Endodermal cell (in vitro differentiated cells): ENCODE results near the gene CYTH3. TPM values are rescaled to one million over a fixed set of nuclear protein-coding genes. Genes with fewer than 3 reads are reported as not detected.
A peak's percentile ranks its signal among the peaks of the same experiment; 100 is the strongest.

Experiments
- DNase-seq: peaks from one replicate; pipeline ENCODE4 v3.0.0-alpha.2; 2017
- H3K27ac ChIP-seq: 2 replicates; pipeline ENCODE4 v1.5.1; 2013; ENCODE audit warnings: mild to moderate bottlenecking, low read depth, low read length, moderate library complexity
- H3K27me3 ChIP-seq: 2 replicates; pipeline ENCODE4 v1.6.1; 2013; ENCODE audit warnings: mild to moderate bottlenecking, low read length, moderate library complexity; ENCODE audit not compliant: insufficient read depth, control insufficient read depth, poor library complexity, severe bottlenecking
- H3K36me3 ChIP-seq: 2 replicates; pipeline ENCODE4 v1.7.0; 2013; ENCODE audit warnings: mild to moderate bottlenecking, low read length, moderate library complexity; ENCODE audit not compliant: control insufficient read depth, insufficient read depth
- H3K4me1 ChIP-seq: one replicate; pipeline ENCODE4 v1.7.0; 2013; ENCODE audit warnings: low read length; ENCODE audit not compliant: control insufficient read depth, insufficient read depth
- H3K4me3 ChIP-seq: 2 replicates; pipeline ENCODE4 v1.5.1; 2013; ENCODE audit warnings: mild to moderate bottlenecking, low read length, moderate library complexity
- H3K9ac ChIP-seq: 2 replicates; pipeline ENCODE4 v1.6.1; 2013; ENCODE audit warnings: mild to moderate bottlenecking, low read length, moderate library complexity; ENCODE audit not compliant: poor library complexity, severe bottlenecking; ENCODE audit errors: extremely low read depth
- H3K9me3 ChIP-seq: 2 replicates; pipeline ENCODE4 v1.6.1; 2013; ENCODE audit warnings: mild to moderate bottlenecking, low read length, moderate library complexity; ENCODE audit not compliant: control insufficient read depth
- H3K27ac Mint-ChIP-seq: 2 replicates; pipeline ENCODE4 v1.8.0; 2020; ENCODE audit warnings: mixed read lengths
- H3K27me3 Mint-ChIP-seq: 2 replicates; pipeline ENCODE4 v1.8.0; 2021; ENCODE audit warnings: mild to moderate bottlenecking, mixed read lengths; ENCODE audit not compliant: insufficient read depth
- H3K36me3 Mint-ChIP-seq: 2 replicates; pipeline ENCODE4 v1.8.0; 2020; ENCODE audit warnings: low read depth, mixed read lengths
- H3K4me1 Mint-ChIP-seq: 2 replicates; pipeline ENCODE4 v1.8.0; 2020; ENCODE audit warnings: mixed read lengths
- H3K4me3 Mint-ChIP-seq: 2 replicates; pipeline ENCODE4 v1.8.0; 2020; ENCODE audit warnings: mild to moderate bottlenecking, moderate library complexity, mixed read lengths
- H3K9me3 Mint-ChIP-seq: 2 replicates; pipeline ENCODE4 v1.8.0; 2020; ENCODE audit warnings: mild to moderate bottlenecking, mixed read lengths
- whole genome bisulfite sequencing, 2 experiments: methylation state at CpG; one replicate each; pipeline versions ENCODE4 v1.1.5 to v1.1.7; 2013; ENCODE audit warnings: missing lambda C conversion rate in 2 of 2, mixed read lengths in 1 of 2; ENCODE audit not compliant: insufficient coverage in 1 of 2, insufficient read length in 1 of 2; 5-methylcytosine and 5-hydroxymethylcytosine counted together
- total RNA-seq, 2 donors: library from RNA; stranded (reverse); fragmentation: NEBNext Ultra II Directional in 1 of 2; extraction: Animal tissue kit (Norgen Biotek cat#: 25700) in 1 of 2; gene quantifications; 2 replicates in 1 of 2; 3 replicates in 1 of 2; pipeline ENCODE4 v1.2.1, GENCODE V29; 2021
- TF ChIP-seq, protein P1 (sequence below): fragments of 200-600 bp; sonication (generic); conservative IDR thresholded peaks from 2 replicates; pipeline ENCODE4 v1.5.0; 2021; ENCODE audit warnings: antibody characterized with exemption, mild to moderate bottlenecking

The CYTH3 gene
- total RNA-seq, 2 donors from 2014 or later = 10.6 to 10.8 TPM

DNA sequence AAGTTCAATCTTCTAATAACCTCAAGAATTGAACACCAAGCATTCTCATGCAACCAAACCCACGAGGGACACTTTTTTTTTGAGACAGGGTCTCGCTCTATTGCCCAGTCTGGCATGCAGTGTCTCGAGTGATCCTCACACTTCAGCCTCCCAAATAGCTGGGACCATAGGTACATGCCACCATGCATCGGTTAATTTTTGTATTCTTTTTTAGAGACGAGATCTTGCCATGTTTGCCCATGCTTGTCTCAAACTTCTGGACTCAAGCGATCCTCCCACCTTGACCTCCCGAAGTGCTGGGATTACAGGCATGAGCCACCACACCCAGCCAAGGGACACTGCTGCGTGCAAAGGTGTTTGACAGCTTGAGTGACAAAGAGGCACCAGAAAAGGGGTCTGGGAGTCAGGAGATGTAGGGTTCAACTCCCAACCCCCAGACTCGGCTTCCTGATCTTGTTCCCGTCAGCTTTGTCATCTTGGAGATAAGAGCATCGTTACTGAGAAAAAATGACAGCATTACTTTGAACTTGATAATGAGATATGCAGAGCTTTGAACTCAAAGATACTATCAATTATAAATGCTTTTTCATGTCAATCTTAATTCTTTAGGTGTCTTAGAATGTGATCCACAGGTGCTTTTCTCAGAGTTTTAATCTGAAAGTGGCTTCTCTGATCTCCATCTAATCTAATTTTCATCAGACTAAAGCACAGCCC lies 1.6 kb upstream of the CYTH3 start:
- TF ChIP-seq, protein P1, sequence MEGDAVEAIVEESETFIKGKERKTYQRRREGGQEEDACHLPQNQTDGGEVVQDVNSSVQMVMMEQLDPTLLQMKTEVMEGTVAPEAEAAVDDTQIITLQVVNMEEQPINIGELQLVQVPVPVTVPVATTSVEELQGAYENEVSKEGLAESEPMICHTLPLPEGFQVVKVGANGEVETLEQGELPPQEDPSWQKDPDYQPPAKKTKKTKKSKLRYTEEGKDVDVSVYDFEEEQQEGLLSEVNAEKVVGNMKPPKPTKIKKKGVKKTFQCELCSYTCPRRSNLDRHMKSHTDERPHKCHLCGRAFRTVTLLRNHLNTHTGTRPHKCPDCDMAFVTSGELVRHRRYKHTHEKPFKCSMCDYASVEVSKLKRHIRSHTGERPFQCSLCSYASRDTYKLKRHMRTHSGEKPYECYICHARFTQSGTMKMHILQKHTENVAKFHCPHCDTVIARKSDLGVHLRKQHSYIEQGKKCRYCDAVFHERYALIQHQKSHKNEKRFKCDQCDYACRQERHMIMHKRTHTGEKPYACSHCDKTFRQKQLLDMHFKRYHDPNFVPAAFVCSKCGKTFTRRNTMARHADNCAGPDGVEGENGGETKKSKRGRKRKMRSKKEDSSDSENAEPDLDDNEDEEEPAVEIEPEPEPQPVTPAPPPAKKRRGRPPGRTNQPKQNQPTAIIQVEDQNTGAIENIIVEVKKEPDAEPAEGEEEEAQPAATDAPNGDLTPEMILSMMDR = no peak
- no peak overlapping the region for H3K27ac Mint-ChIP-seq
- no peaks in the 10 kb centered on the region for H3K4me1 ChIP-seq
- peaks cover 55% of the 10 kb centered on the region for H3K27me3 ChIP-seq
- H3K36me3 ChIP-seq = no peaks in the 10 kb centered on the region
- H3K9me3 Mint-ChIP-seq = no peaks in the 10 kb centered on the region
- 91% methylated on average over 11 of the region's 11 CpGs for WGBS, 2 experiments
- peak; percentile 30 for DNase-seq
- H3K9ac ChIP-seq = no peak overlapping the region
- no peaks in the 10 kb centered on the region for H3K36me3 Mint-ChIP-seq
- H3K27me3 Mint-ChIP-seq = peaks cover 42% of the 10 kb centered on the region
- H3K4me1 Mint-ChIP-seq = peaks cover 14% of the 10 kb centered on the region
- no peak overlapping the region for H3K27ac ChIP-seq
- H3K4me3 ChIP-seq = no peak overlapping the region
- no peak overlapping the region for H3K4me3 Mint-ChIP-seq
- H3K9me3 ChIP-seq = no peaks in the 10 kb centered on the region

DNA sequence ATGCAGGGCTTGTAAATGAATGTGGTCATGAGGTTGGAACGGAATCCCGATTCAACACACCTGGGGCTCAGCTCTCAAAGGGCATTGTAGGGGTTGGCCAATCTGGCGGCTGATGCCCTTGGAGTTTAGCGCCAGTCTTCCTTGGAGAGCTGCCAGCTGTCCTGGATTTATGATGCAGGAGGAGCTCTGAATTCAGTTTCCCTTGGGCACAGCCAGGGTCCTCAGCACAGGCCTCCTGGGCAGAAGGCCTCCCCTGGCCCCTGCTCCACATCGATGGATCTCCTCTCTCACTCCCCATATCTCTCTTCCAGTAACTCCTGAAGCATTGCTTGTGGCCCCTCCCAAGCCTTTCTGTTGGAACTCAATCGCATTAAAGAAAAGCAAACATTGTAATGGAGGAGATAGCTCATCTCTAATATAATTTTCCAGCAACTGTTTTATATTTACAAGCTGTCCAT lies 985 bp upstream of the CYTH3 start:
- H3K27ac Mint-ChIP-seq = no peak overlapping the region
- Histone ChIP-seq H3K27me3 (peaks cover 62% of the 10 kb centered on the region), H3K27ac (no peak overlapping the region), H3K36me3 (no peaks in the 10 kb centered on the region), H3K9me3 (no peaks in the 10 kb centered on the region), H3K4me1 (no peaks in the 10 kb centered on the region), H3K9ac (no peak overlapping the region), H3K4me3 (no peak overlapping the region)
- TF ChIP-seq, protein P1 = no peak
- H3K4me3 Mint-ChIP-seq = peak overlapping the region; percentile 81
- H3K36me3 Mint-ChIP-seq = no peaks in the 10 kb centered on the region
- 86 to 96% methylated on average over 3 to 6 of the region's 6 CpGs for WGBS, 2 experiments
- H3K9me3 Mint-ChIP-seq = no peaks in the 10 kb centered on the region
- no peak for DNase-seq
- peaks cover 14% of the 10 kb centered on the region for H3K4me1 Mint-ChIP-seq
- H3K27me3 Mint-ChIP-seq = peaks cover 48% of the 10 kb centered on the region

DNA sequence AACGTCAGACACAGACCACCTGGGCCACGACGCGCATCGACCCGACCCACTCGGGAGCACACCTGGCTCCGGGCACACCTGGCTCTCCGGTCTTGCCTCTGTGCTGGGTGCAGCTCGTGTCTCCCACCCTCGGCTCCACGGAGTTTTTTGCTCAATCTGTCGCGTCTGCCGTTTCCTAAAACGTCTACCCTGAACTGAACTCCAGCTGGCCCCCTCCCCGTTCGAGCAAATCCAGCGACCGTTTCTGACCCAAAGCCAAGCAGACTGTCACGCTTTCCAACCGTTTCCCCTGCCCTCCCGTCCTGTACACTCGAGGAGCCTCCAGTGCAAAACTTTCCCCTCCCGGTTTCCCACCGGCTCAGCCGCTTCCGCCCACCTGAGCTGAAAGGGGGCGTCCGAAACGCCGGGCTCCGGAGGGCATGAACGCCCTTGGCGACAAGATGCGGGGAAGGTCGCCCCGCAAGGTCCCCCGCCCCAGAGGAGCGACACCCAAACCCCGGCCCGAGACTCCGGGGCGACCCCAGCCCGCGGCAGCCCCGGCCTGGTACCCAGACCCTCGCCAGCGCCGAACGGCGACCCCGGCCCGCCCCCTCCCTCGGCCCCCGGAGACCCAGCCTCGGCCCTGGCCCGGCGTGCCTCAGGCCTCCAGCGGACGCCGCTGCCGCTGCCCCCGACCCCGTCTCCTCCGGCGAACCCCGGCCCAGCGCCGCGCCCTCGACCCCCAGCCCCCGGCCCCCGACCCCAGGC lies 557 bp downstream of the CYTH3 start:
- DNase-seq = peak; percentile 72
- Histone ChIP-seq H3K4me1 (no peaks in the 10 kb centered on the region), H3K9ac (peak overlapping the region; percentile 3), H3K36me3 (no peaks in the 10 kb centered on the region), H3K9me3 (no peaks in the 10 kb centered on the region), H3K27ac (no peak overlapping the region), H3K27me3 (peaks cover 73% of the 10 kb centered on the region), H3K4me3 (peak overlapping the region; percentile 93)
- WGBS, 2 experiments = 0% methylated on average over 28 to 74 of the region's 74 CpGs
- Mint-ChIP-seq H3K36me3 (no peaks in the 10 kb centered on the region), H3K4me1 (peaks cover 14% of the 10 kb centered on the region), H3K9me3 (no peaks in the 10 kb centered on the region), H3K27ac (peak overlapping the region; percentile 74), H3K4me3 (peak overlapping the region; percentile 81), H3K27me3 (peaks cover 57% of the 10 kb centered on the region)
- TF ChIP-seq, protein P1 = no peak
